CD1c-positive myeloid dendritic cell (primary cell): Measurements from ENCODE around the gene ARHGAP24.

ENCODE experiments used
- DNase-seq: peaks from one replicate; pipeline ENCODE4 v3.0.0-alpha.2; 2016; ENCODE audit errors: extremely low spot score

ARHGAP24 gene

DNA sequence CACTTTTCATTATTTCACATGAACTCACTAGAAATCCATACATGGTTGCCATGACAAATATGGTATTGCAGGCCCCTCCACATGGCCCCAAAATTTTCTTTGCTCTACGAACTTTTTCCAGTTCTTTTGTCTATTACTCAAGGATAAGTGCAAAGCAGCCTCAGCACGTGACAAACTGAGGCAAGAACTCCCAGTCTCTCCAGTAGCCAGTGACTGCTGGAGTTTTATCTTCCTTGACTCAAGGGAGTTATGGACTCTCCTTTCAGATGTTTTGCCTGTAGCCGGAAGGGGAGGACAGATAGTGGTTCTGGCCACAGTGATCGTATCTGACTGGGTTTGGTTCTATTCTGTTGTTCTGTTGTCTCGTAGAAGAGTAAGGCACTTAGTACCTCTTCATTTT lies 105.5 kb downstream of the ARHGAP24 start:
- no peak for DNase-seq

DNA sequence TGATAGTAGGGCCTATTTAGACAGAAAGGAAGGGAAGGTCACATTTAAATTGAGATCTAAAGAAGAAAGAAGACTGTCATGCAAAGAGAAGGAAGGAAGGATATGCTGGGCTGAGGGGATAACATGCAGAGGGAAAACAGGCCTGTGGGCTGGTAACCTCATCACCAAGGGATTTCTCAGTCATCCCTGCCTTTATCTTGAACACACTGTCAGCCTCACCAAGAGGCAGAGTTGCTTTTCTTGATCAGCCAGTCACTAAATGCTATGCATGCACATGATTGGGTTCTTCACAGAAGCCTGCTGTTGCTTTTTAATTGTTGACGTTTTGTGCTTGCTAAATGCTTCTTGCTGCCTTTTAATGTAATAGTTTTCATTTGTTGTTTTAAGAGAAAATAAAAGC lies 113.0 kb downstream of the ARHGAP24 start:
- no peak for DNase-seq

DNA sequence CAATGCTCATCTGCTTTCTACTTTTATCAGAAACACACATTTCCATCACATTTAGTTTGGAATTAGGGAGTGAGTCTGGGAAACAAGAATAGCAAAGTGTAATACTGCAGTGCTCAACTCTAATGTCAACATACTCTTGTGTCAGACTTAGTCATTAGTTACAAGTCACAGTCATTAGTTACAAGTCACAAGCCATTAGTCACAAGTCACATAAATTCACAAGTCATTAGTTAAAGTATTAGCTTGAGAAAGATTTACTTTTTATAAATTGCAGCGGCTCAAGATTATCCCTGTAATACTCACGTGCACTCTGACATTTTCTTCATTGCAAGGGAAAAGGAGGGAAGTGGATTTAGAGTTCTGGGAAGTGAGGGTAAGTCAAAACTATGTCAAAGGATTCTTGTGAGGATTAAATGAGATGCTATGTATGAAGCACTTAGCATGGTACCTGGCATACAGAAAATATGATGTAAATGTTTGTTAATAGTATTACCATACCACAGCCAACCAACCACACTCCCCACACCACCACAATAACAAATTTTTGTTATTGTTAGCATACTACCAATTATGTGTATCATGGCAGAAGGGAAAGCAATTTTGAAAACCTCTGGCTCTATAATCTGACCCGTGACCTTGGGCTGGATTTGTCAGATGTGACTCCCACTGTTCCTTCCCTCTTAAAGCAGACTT lies 116.6 kb downstream of the ARHGAP24 start:
- DNase-seq: no peak

DNA sequence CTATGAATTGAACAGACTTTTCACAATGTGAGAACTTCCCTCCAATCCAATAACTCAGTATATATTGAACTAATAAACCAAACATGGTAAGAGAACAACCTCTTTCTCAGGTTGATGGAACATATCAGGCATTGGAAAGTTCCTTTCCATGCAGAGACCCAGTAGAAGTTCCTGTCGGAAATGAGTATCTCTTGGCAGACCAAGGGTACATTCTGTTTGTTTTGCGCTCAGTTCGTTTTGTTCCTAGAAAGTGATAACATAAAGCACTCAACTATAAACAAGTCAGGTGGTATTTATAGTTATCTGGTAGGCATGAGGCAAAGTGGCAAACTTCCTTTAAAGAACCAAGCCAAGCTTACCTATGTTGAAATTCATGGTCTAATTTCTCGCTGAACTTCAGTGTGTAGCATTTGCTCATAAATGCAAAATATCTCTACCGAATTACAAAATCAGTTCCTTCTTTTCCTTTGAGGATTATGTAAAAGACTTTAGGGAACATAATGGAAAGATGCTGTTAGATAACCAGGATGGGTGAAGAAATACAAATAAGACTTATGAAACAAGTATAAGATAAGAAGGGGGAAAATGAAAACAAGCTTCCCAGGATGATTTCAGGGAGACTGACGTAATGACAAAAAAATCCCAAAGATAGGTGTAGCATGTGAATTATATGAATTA lies 120.3 kb downstream of the ARHGAP24 start:
- no peak for DNase-seq

DNA sequence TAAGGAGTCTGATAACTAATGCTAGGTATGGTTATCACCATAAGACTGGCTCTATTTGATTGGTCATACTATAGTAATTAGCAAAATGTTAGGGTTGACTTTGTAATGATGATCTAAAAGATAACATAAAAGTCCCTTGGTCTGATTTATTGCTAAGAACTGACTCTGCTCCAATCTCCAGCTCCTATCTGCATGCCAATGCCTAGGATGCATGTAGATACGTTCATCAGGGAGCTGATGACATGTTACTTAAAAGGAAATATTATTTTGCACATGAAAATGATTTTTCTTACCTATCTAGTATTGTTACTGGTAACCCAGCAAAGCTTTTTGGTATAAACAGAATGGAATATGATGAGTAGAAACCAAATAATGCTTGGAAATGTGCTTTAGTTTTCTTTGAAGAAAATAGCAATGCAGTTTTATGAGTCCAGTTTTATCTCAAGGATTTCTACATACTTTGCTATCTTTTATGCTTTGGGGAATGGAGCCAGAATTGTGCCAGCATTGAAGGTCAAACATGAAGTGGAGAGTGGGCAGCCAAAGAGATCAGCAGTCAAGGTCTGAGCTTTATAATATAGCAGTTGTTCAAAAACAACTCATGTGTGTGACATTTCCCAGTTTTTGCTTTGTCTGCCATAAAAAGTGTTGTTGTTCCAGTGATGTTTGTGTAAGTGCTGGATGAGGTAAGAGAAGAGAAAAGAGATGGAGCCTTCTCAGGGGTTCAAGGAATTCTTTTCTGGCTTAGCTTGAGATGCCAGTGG lies 121.0 kb downstream of the ARHGAP24 start:
- no peak for DNase-seq

DNA sequence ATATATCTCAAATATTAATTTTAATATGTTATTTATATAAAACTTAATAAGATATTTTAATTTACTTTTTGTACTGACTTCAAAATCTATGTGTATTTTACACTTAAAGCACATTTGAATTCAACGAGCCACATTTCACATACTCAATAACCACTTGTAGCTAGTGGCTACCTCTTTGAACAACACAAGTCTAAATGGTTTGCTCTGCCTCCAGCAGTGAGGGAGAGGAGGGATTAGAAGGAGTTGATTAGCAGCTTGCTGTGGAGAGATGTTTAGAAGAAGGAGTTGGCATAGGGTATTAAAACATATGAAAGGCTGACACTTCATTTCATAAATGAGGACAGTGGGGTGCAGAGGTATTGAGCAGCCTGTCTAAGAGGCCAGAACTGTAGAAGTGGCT lies 124.0 kb downstream of the ARHGAP24 start:
- DNase-seq: no peak

DNA sequence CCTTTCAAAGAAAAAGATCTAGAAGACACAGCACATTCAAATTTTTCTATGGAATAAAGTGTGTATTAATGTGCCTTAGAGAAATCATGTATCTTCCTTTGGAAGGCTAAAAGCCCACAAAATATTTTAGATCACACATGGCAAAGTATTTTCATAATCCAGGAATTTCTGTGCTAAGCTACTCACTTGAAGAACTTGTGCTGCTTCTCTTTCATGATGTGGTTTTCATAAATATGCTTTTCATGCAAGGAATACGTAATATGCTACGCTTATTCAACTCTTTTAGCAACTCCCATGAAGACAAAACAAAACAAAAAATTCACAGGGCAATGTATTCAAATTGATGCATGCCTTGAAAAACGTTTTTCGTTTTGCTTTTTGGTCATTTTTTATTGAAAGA lies 125.6 kb downstream of the ARHGAP24 start:
- DNase-seq: no peak

DNA sequence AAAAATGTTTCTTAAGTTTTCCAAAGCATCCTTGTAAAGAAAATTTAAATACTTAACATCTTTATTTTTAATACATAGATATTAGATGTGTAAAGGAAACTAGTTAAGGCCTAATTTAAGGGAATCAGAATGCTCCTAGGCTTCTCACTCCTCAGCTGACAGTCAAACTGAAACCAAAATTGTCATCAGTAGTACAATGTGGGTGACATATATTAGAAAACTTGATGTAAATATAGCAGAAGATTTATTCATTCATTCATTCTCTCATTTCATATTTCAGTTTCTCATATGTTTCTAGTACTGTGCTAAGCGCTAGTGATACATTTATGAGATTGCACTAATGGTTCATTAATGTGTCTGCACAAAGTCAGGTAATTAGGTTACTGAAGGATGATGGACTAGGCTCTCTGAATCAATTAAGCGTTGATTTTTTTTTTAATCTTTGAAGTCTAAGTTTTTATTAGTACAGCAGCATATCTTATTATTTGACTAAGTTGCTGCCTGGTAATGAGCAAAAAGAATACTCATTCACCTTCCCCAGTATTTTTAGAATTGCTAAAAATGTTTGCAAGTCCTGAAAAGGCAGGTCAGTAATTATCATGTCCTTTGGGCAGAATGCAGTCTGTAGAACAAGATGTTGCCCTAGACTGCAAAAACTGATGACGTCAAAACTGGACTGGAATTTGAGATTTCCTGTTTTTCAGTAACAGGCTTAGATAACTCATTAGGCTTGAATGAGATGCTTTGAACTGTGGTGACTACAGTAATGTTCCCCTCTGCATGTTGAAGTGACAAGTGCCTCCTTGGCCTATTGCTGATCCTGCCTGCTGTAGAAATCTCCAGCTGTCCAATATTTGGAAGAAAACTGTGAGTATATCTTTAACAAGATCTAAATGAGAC lies 128.7 kb downstream of the ARHGAP24 start:
- DNase-seq: no peak

DNA sequence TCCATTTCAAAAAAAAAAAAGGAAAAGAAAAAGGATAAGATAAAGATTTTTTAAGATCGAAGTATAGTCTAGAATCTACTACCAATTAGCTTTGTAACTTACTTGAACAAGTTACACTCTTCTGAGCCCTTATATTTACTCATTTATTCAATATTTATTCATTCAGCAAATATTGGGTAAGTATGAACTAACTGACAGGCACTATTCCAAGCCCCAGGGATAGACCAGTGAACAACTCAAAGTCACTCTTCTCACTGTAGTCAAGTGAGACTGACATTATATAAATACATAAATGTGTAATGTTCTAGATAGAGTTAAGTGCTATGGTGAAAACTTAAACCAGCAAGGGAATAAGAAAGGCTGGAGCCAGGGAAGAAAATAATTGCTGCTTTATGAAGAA lies 131.6 kb downstream of the ARHGAP24 start:
- no peak for DNase-seq

DNA sequence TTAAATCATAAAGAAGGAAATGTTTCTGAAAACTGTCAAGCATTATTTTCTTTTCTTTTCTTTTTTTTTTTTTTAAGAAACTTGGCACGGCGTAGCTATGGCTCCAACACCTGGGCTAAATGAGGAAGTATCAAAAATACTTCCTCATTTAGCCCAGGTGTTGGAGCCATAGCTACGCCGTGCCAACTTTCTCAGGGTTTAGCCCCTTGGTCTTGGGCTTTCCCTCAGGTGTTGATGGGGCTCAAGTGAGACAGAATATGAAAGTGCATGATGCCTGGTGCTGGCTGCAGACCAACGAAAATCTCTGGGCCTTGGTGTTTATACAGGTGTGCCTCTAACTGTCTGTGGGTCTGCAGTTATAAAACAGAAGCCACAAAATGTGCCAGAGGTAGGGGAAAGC lies 132.7 kb downstream of the ARHGAP24 start:
- no peak for DNase-seq

DNA sequence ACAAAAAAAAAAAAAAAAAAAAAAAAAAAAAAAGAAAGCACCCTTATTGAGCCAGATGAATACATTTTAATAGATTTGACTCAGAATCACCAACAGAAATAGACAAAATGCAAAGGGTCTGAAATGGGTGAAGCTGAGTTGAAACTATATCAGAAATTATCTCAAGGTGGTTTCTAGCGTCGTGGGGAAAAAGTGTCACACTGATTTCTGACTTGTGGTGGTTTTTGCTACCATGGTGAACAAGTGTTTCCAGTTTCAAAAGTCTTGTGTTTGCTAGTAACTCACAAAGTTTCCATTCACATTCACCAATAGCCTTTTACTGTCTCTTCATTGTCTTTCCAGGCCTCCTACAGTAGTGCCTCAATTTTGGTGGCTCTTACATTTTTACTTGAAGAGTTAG lies 135.5 kb downstream of the ARHGAP24 start:
- DNase-seq: no peak

DNA sequence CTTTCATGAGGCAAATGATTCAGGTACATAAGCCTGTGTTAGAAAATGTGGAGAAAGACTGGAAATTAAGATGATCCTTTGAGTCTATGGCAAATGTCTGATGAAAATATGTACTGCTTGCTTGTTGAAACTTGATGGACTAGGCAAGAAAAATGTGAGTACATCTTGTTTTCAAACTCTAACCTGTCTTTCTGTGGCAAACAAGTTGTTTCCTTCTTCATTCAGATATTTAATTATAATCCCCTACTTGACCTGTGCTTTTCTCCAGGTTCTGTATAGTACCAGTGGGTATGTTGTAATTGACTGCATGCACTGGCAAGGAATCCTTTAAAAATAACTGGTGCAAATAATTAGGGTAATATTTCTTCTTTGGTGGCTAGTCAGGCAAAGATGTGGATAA lies 136.7 kb downstream of the ARHGAP24 start:
- no peak for DNase-seq

DNA sequence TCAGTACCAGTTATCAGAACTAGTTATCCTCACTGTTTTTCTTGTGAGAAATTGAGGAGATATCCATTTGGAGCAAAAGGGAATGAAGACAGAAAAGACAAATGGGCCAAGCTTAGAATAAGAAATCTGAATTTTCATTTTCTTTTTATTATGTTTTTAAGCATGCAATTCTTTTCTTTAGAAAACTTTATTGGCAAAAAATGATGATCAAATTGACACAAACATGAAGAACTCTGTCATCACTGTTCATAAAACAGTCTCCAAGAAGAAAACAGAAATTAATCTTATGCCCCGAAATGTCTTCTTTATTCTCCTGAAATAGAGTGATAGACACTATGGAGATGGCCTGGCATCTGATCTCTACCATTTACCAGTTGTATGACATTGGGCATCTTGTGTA lies 139.0 kb downstream of the ARHGAP24 start:
- DNase-seq: no peak

DNA sequence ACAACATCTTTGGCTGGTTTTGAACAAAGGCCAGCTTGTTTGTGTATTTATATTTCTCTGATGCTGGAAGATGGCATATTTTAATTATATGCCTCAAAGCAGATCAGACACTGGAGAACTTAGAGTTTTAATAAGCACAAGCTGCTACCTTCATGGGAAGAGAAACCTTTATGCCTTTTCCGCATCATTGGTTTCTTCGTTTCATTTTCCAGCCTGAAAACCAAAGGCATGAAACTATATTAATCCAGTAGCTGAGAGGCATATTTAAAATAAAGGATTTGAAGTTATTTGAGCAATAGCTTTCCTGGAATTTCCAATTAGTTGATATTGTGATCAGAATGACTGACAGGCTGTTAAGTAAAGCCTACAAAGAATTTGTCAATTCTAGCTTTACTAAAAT lies 141.0 kb downstream of the ARHGAP24 start:
- no peak for DNase-seq

DNA sequence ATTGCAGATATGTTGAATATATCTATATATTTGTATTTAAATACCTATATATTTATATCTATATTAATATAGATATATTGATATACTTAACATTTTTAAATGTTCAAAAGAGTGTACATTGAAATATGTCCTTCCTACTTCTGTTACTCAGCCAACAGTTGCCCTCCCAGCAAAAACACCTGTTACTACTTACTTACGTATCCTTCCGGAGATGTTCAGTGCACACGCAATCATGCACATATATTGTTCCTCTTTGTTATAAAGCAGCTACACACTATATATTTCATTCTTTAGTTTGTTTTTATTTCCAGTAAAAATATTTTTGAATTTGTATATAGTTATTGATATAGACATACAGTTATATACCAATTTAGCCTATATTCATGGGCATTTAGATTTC lies 142.3 kb downstream of the ARHGAP24 start:
- DNase-seq: no peak

DNA sequence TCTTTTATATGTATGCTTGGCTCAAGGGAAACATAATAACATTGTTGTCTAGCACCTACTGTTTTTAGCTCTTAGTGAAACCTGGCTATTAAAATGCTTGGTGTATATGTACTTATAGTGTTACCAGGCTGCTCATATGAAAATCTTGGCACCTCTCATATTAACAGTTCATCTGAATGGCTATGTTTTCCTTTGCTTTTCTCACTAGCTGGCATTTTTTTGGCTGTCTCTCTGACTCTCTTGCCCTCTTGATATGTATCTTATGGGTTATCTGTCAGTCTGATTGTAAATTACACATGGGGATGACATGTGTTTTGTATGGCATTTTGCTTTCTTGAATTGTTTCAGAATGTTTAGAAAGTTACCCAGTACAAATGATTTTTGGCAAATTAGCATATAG lies 158.0 kb downstream of the ARHGAP24 start:
- DNase-seq: no peak

DNA sequence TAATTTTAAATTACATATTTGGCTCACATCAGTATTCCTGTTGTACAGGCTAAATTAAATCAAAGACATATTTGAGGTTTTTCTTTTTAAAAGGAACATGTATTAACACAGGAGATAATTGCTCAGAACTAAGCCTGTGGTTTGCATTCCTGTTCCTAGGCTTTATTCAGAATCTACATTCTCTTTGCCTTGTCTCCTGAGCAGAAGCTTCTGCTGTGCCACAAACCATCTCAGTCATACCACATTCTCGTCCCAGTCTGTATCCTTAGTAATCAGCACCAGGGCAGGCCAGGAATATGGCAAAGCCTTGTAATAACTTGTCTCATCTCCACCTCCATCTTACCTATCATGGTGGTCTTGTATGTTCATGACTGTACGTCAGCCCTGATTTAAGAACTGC lies 162.8 kb downstream of the ARHGAP24 start:
- no peak for DNase-seq

DNA sequence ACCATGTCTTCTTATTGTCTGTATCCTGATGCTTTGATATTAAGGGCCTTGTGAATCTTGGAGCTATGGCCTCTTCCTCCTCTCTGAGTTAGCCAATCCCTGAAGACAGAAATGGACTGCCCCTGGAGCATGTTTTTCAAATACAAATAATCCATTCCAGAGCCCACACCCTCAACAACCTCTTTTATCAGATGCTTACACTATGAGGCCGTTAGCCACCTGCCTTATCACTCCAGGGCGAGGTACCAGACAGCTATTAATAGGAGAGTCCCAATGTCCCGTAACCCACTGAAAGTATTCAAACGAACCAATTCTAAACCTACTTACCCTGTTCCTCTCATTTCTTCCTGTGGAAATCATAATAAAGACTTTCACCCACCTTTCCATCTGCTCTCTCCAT lies 165.0 kb downstream of the ARHGAP24 start:
- DNase-seq: no peak

DNA sequence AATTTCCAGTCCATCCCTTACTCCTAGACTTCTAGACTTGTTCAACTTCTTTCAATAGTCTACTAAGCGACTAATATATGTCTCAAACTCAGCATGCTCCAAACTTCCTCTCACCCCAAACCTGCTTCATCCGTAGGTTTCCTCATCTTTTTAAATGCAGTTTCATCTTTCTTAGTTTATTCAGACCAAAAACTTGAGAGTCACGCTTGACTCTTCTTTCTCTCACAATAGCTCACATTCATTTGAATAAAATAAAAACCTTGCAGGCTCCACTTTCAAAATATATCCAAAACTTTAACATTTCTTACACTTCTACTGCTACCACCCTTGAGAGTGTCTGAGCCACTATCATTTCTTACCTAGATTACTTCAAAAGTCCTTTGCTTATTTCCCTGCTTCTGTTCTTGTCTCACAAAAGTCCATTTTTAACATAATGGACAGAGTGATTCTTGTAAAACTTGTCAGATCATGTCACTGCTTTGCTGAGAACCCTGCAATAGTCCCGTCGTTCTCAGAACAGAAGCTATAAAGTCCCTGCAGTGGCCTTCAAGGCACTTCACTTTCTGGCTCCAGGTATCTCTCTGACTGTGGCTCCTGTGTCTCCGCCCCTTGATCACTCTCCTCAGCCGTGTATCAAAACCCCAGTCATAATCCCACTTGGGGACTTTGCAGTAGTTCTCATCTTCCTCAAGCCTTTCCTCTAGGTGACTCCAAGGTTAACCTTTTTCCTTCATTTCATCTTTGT lies 167.6 kb downstream of the ARHGAP24 start:
- no peak for DNase-seq

DNA sequence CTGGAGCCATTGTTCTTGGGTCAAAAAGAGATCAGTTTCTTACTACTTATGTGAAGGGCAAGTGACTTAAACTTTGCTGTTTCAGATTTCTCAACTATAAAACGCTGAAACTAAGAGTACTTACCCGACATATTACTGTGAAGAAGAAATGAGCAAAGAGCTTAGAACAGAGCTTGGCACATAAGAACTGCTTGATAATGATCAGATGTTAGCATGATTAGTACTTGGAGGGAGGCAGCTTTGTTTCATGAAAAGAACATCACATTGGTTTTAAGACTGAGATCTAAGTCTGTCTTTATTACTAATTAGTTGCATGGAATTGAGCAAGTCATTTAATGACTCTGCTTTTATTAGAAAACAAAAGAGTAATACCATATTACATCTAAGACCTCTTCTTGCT lies 169.1 kb downstream of the ARHGAP24 start:
- no peak for DNase-seq

DNA sequence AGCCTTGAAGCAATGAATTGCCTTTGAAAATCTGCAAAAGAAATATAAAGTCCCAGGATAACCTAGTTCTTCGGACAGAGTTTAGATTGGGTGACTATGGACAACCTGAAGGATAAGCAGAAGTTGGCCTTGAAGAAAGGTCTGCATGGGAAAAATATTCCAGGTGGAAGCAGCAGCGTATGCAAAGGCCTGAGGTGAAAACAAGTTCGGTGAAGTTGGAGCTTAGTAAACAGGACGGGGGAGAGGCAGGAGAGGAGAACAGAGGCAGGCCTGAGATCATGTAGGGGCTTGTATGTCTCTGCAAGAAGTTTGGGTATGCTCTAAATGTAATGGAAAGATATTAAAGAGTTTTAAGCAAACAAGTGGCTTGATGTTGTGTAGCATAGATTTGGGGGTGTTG lies 176.0 kb downstream of the ARHGAP24 start:
- DNase-seq: no peak
